Fibroblast of lung (primary cell): ENCODE results near the gene CTTN. TPM values are rescaled to one million over a fixed set of nuclear protein-coding genes. Genes with fewer than 3 reads are reported as not detected.

Source experiments
- DNase-seq, 2 donors: peaks; one replicate each; pipeline versions ENCODE4 v3.0.0 to v3.0.0-alpha.2; 2010; ENCODE audit warnings: low read depth in 2 of 2
- H2AFZ ChIP-seq: 2 replicates; pipeline ENCODE4 v1.5.1; 2012; ENCODE audit warnings: low read length, control low read depth, inconsistent platforms
- H3K27ac ChIP-seq: 2 replicates; pipeline ENCODE4 v1.5.1; 2011; ENCODE audit warnings: low read length, control low read depth; ENCODE audit not compliant: insufficient read depth
- H3K27me3 ChIP-seq: 2 replicates; pipeline ENCODE4 v1.5.1; 2011; ENCODE audit warnings: mild to moderate bottlenecking, low read length; ENCODE audit not compliant: control insufficient read depth, insufficient read depth
- H3K36me3 ChIP-seq: 2 replicates; pipeline ENCODE4 v1.5.1; 2011; ENCODE audit warnings: low read length; ENCODE audit not compliant: control insufficient read depth, insufficient read depth
- H3K4me1 ChIP-seq: 2 replicates; pipeline ENCODE4 v1.5.1; 2011; ENCODE audit warnings: low read length; ENCODE audit not compliant: control insufficient read depth, insufficient read depth; ENCODE audit errors: extremely low read depth
- H3K4me2 ChIP-seq: 2 replicates; pipeline ENCODE4 v1.5.1; 2011; ENCODE audit warnings: low read length, control low read depth; ENCODE audit not compliant: insufficient read depth; ENCODE audit errors: extremely low read depth
- H3K4me3 ChIP-seq, 4 experiments: fragments of 200-600 bp in 1 of 4; sonication (generic) in 1 of 4; replicated peaks in 1 of 4; 2 replicates each; pipeline ENCODE4 v1.5.1; 2011 to 2016; ENCODE audit warnings: low read length in 4 of 4, low read depth in 3 of 4, mild to moderate bottlenecking in 3 of 4, control low read depth in 2 of 4, inconsistent platforms in 1 of 4, mixed read lengths in 1 of 4; ENCODE audit not compliant: insufficient read depth in 1 of 4; ENCODE audit errors: control extremely low read depth in 1 of 4
- H3K79me2 ChIP-seq: 2 replicates; pipeline ENCODE4 v1.5.1; 2012; ENCODE audit warnings: mild to moderate bottlenecking, low read length, inconsistent platforms; ENCODE audit not compliant: control insufficient read depth, insufficient read depth
- H3K9ac ChIP-seq: 2 replicates; pipeline ENCODE4 v1.5.1; 2011; ENCODE audit warnings: mild to moderate bottlenecking, low read length, control low read depth; ENCODE audit not compliant: insufficient read depth
- H3K9me3 ChIP-seq: 2 replicates; pipeline ENCODE4 v1.5.1; 2012; ENCODE audit warnings: low read depth, low read length; ENCODE audit not compliant: control insufficient read depth, insufficient read depth
- H4K20me1 ChIP-seq: 2 replicates; pipeline ENCODE4 v1.5.1; 2011; ENCODE audit warnings: low read length; ENCODE audit not compliant: control insufficient read depth, insufficient read depth; ENCODE audit errors: extremely low read depth
- CTCF ChIP-seq, 2 donors: IDR thresholded peaks in 1 of 2; conservative IDR thresholded peaks in 1 of 2; 1 replicate in 1 of 2; 2 replicates in 1 of 2; pipeline ENCODE4 v1.5.1; 2011 to 2012; ENCODE audit warnings: low read length in 2 of 2, control low read depth in 1 of 2, inconsistent platforms in 1 of 2, low read depth in 1 of 2, mild to moderate bottlenecking in 1 of 2
- EZH2 ChIP-seq: IDR thresholded peaks from 2 replicates; pipeline ENCODE4 v1.5.1; 2012; ENCODE audit warnings: low read length, control low read depth, mild to moderate bottlenecking; ENCODE audit errors: missing control alignments
- polyA plus RNA-seq, 2 donors: library from polyadenylated mRNA; depleted of rRNA in 1 of 2; stranded (reverse) in 1 of 2; unstranded in 1 of 2; fragments of >200 nt; gene quantifications; 2 replicates each; pipeline ENCODE4 v1.2.1, GENCODE V29; 2011 to 2012; ENCODE audit warnings: missing spikeins in 1 of 2
- total RNA-seq: library from RNA; depleted of rRNA; stranded (reverse); fragments of >200 nt; gene quantifications from 2 replicates; pipeline ENCODE4 v1.2.1, GENCODE V29; 2014

CTTN gene
- total and polyA plus RNA-seq, 2 donors (not counting 1 experiment from before 2014, with no cell fraction given): 198 to 428 TPM

DNA sequence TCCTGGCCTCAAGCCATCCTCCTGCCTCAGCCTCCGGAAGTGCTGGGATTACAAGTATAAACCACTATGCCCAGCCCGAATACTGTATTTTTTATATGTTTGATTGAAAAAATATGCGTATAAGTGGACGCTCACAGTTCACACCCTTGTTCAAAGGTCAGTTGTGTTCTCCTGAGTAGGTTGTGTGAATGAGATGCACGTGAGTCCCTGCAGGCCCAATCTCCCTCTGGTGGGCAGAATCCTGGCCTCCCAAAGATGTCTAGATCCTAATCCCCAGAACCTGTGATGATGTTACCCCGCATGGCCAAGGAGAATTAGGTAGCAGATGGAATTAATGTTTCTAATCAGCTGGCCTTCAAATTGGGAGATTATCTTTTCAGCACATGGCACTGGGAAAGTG, 41.9 kb downstream of the CTTN start:
- Histone ChIP-seq H3K36me3 (peaks cover 15% of the 10 kb centered on the region), H4K20me1 (no peaks in the 10 kb centered on the region), H3K79me2 (no peaks in the 10 kb centered on the region), H3K27me3 (no peaks in the 10 kb centered on the region), H3K27ac (no peak overlapping the region), H3K9ac (no peak overlapping the region), H3K4me2 (no peak overlapping the region), H3K4me3 (no peak overlapping the region), H2AFZ (no peak overlapping the region), H3K4me1 (no peaks in the 10 kb centered on the region), H3K9me3 (no peaks in the 10 kb centered on the region)
- DNase-seq: no peak
- no peak for TF ChIP-seq EZH2

- Histone ChIP-seq H3K4me1 (no peaks in the 10 kb centered on the region), H3K4me2 (no peak overlapping the region), H4K20me1 (no peaks in the 10 kb centered on the region), H3K9me3 (no peaks in the 10 kb centered on the region), H3K9ac (no peak overlapping the region), H3K4me3 (no peak overlapping the region), H3K27me3 (no peaks in the 10 kb centered on the region), H3K79me2 (no peaks in the 10 kb centered on the region), H2AFZ (no peak overlapping the region), H3K36me3 (peaks cover 2% of the 10 kb centered on the region), H3K27ac (no peak overlapping the region)
- TF ChIP-seq EZH2 (no peak), CTCF (conservative IDR thresholded peaks at IDR 0.05 in 1 of 2, IDR thresholded peaks at IDR 0.05 in 1 of 2; ENCODE audit: low read depth in 1 of 2, low read length in 2 of 2) (no peak)
- no peak for DNase-seq
These were observed 45.4 kb downstream of the CTTN start for GRCh38 chr11:70443773-70444030.

DNA sequence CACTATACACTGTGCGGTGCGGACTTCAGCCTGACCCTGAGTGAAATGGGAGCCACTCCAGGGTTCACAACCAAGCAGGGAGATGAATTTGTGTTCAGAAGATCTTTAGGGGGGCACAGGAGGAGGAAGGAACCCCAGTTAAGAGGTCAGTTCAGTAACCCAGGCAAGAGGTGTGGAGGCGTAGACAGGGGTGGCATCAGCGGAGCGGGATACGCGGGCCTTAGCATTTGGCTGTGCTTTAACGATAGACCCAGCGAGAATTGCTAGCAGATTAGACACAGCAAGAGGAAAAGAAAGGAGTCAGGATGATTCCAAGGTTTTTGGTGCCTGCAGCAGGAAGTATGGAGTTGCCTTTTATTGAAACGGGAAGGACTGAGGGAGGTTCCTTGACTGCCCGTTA, 46.8 kb downstream of the CTTN start:
- no peaks in the 10 kb centered on the region for H3K9me3 ChIP-seq
- no peaks in the 10 kb centered on the region for H3K27me3 ChIP-seq
- TF ChIP-seq CTCF (conservative IDR thresholded peaks at IDR 0.05 in 1 of 2, IDR thresholded peaks at IDR 0.05 in 1 of 2; ENCODE audit: low read depth in 1 of 2, low read length in 2 of 2) (no peak), EZH2 (no peak)
- H4K20me1 ChIP-seq: no peaks in the 10 kb centered on the region
- H3K79me2 ChIP-seq: no peaks in the 10 kb centered on the region
- H3K9ac ChIP-seq: no peak overlapping the region
- no peak for DNase-seq
- no peak overlapping the region for H3K4me2 ChIP-seq
- H3K27ac ChIP-seq: no peak overlapping the region
- no peaks in the 10 kb centered on the region for H3K36me3 ChIP-seq
- no peak overlapping the region for H3K4me3 ChIP-seq
- H3K4me1 ChIP-seq: no peaks in the 10 kb centered on the region
- no peak overlapping the region for H2AFZ ChIP-seq
